Right cardiac atrium (tissue), 5 donors: ENCODE data around the gene TMTC1. TPM values are rescaled to one million over a fixed set of nuclear protein-coding genes. Genes with fewer than 3 reads are reported as not detected.
A peak's percentile ranks its signal among the peaks of the same experiment; 100 is the strongest.

Experiments
- ATAC-seq, 2 donors: fragments of 200-7000 bp; cut with Tn5 transposase; one replicate each; pipeline versions ENCODE4 v1.8.0 to v1.9.1; 2020; ENCODE audit warnings: moderate library complexity in 2 of 2, mild to moderate bottlenecking in 1 of 2
- DNase-seq, 3 donors: peaks; one replicate each; pipeline ENCODE4 v3.0.0-alpha.2; 2020
- H3K27ac ChIP-seq: one replicate; pipeline ENCODE4 v1.5.1; 2013; ENCODE audit warnings: mild to moderate bottlenecking, low read length, control low read depth, moderate library complexity
- H3K27me3 ChIP-seq: one replicate; pipeline ENCODE4 v1.6.1; 2013; ENCODE audit not compliant: control insufficient read depth, insufficient read depth
- H3K4me1 ChIP-seq: one replicate; pipeline ENCODE4 v1.6.1; 2013; ENCODE audit warnings: low read length; ENCODE audit not compliant: control insufficient read depth, insufficient read depth
- H3K4me3 ChIP-seq: one replicate; pipeline ENCODE4 v1.5.1; 2013; ENCODE audit warnings: low read length, control low read depth
- H3K9me3 ChIP-seq: one replicate; pipeline ENCODE4 v1.6.1; 2013; ENCODE audit warnings: low read length; ENCODE audit not compliant: control insufficient read depth
- WGBS: extraction: QIAGEN DNeasy Blood & Tissue Kit; methylation state at CpG from one replicate; pipeline ENCODE4 v1.1.7; 2013; 5-methylcytosine and 5-hydroxymethylcytosine counted together
- intact Hi-C, 4 donors: fragments of 100-400 bp; cut with DNase I; formaldehyde crosslinking; loops; one replicate each; pipeline versions ENCODE4 v1.11.0 to v1.14.0; 2022 to 2023
- polyA plus RNA-seq: library from polyadenylated mRNA; stranded (reverse); fragments of 200-250 nt; gene quantifications from one replicate; pipeline ENCODE4 v1.2.3, GENCODE V29; 2013
- total RNA-seq, 4 donors: library from RNA; stranded (reverse); fragmentation: NEBNext Ultra II Directional; extraction: Animal tissue kit (Norgen Biotek cat#: 25700); gene quantifications; one replicate each; pipeline ENCODE4 v1.2.1, GENCODE V29; 2021
- donor health status: healthy with polysubstance abuse.
- donor health status: DM: no; HTN: yes; CAD: no.
- donor health status: DM: no; HTN: no; CAD: no.
- donor health status: DM: no; HTN: yes; CAD: no; lungs with severe emphysema.
- donor health status: DM: yes; HTN: yes; CAD: no.

The TMTC1 gene
- total and polyA plus RNA-seq, 5 donors, result 17.9 to 57.8 (median 52.5) TPM

DNA sequence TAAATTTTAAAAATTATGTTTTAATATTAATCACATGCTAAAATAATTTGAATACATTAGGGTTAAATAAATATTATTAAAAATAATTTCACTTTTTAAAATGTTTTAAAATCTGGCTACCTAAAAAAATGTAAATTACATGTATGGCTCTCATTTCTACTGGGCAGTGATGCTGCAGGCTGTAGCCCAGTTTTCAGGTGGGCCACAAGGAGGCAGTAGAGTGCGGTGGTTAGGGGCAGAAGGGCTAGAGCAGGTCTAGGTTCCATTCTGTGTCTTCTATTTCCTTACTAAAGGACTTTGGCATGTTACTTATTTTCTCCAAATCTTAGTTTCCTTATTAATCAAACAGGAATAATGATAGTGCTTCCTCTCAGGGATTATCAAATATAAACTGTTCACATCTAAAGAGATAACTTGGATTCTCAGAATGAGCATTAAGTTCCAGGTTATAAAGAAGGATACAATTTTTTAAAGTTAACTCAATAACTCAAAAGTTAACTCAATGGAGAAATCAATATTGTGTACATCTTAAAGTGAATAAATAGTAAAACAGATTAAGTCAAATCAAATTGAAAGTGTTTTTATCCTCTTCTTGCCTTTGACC, 231.3 kb downstream of the TMTC1 start:
- intact Hi-C loops, result loop anchor here in 2 of 4 donors (10.0 kb wide), 1 partner anchor 232 kb away; the partner anchor contains the start of gene TMTC1 (in 2 of the 2)
- H3K27me3 ChIP-seq, result no peaks in the 10 kb centered on the region

DNA sequence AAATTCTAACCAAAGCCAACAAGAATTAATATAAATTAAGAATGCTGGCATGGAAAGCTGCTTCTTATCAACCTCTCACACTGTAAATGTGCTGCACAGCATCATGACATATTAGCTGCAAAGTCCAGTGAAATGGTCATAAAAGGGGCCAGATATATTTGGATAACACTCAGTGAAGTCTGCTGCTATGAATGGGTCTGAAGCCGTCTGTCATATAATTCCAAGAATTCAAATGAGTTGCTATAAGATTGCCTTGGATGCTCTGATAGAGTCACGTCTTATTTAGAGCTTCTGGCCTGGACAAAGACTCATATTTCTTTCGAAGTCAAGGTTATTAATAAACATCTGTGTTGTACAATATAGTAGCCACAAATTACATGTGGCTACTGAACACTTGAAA, 231.9 kb downstream of the TMTC1 start:
- no peaks in the 10 kb centered on the region for H3K9me3 ChIP-seq
- H3K27ac ChIP-seq, result no peak overlapping the region
- WGBS, result 57% methylated on average over 3 of the region's 3 CpGs

More for the DNA sequence above, 231.3 kb downstream of the TMTC1 start:
- WGBS, result 14% methylated on average over 1 of the region's 1 CpG
- no peak overlapping the region for H3K4me3 ChIP-seq
- DNase-seq (peak; percentile 74 to 84 (median 82)), ATAC-seq (peak; percentile 91 to 92)
- no peaks in the 10 kb centered on the region for H3K9me3 ChIP-seq
- no peaks in the 10 kb centered on the region for H3K4me1 ChIP-seq
- H3K27ac ChIP-seq, result no peak overlapping the region

GRCh38 chr12:29547864-29548263, 235.9 kb downstream of the TMTC1 start:
- WGBS, result 99% methylated on average over 2 of the region's 2 CpGs
- no peak overlapping the region for H3K27ac ChIP-seq
- ATAC-seq (no peak), DNase-seq (no peak)
- no peak overlapping the region for H3K4me3 ChIP-seq
- H3K4me1 ChIP-seq, result no peaks in the 10 kb centered on the region
- H3K27me3 ChIP-seq, result no peaks in the 10 kb centered on the region
- intact Hi-C loops, result loop anchor here in 1 of 4 donors (10.0 kb wide), 1 partner anchor 337 kb away; no protein-coding TSS in a partner anchor
- no peaks in the 10 kb centered on the region for H3K9me3 ChIP-seq

More for the DNA sequence above, 231.9 kb downstream of the TMTC1 start:
- ATAC-seq (no peak), DNase-seq (no peak)
- no peak overlapping the region for H3K4me3 ChIP-seq
- intact Hi-C loops, result loop anchor here in 2 of 4 donors (10.0 kb wide), 1 partner anchor 233 kb away; the partner anchor contains the start of gene TMTC1 (in 2 of the 2)
- no peaks in the 10 kb centered on the region for H3K27me3 ChIP-seq
- no peaks in the 10 kb centered on the region for H3K4me1 ChIP-seq

GRCh38 chr12:29547151-29547632, 236.6 kb downstream of the TMTC1 start:
- no peaks in the 10 kb centered on the region for H3K27me3 ChIP-seq
- no peak overlapping the region for H3K27ac ChIP-seq
- ATAC-seq (peak in 1 of 2 donors; percentile 18), DNase-seq (no peak)
- H3K4me1 ChIP-seq, result no peaks in the 10 kb centered on the region
- no peaks in the 10 kb centered on the region for H3K9me3 ChIP-seq
- intact Hi-C loops, result loop anchor here in 1 of 4 donors (10.0 kb wide), 1 partner anchor 338 kb away; no protein-coding TSS in a partner anchor
- H3K4me3 ChIP-seq, result no peak overlapping the region
- WGBS, result 65% methylated on average over 4 of the region's 4 CpGs

- H3K4me3 ChIP-seq, result no peak overlapping the region
- no peaks in the 10 kb centered on the region for H3K9me3 ChIP-seq
- no peak overlapping the region for H3K27ac ChIP-seq
- no peaks in the 10 kb centered on the region for H3K4me1 ChIP-seq
- H3K27me3 ChIP-seq, result no peaks in the 10 kb centered on the region
- peak; percentile 40 to 82 for ATAC-seq
- intact Hi-C loops, result loop anchor here in 1 of 4 donors (10.0 kb wide), 1 partner anchor 339 kb away; no protein-coding TSS in a partner anchor
- DNase-seq, result peak in 1 of 3 donors; percentile 46
- WGBS, result 68% methylated on average over 2 of the region's 2 CpGs
Observed at GRCh38 chr12:29546000-29546399, 237.7 kb downstream of the TMTC1 start.

DNA sequence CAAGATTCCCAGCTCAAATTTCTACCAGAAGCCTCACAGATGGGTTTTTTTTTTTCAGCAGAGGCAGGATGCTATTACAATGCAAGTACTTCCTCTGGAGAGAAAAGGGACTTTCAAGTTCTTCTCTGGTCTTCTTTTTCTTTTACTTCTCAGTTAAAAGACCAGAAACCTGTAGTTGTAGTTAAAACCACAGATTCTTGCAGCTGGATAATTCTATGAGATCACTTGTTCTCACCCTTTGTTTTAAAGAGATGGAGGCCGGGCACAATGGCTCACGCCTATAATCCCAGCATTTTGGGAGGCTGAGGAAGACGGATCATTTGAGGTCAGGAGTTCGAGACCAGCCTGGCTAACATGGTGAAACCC, 238.7 kb downstream of the TMTC1 start:
- H3K27ac ChIP-seq, result no peak overlapping the region
- no peak overlapping the region for H3K4me3 ChIP-seq
- ATAC-seq (no peak), DNase-seq (no peak)
- no peaks in the 10 kb centered on the region for H3K27me3 ChIP-seq
- H3K4me1 ChIP-seq, result no peaks in the 10 kb centered on the region
- intact Hi-C loops, result loop anchor here in 1 of 4 donors (10.0 kb wide), 1 partner anchor 340 kb away; no protein-coding TSS in a partner anchor
- H3K9me3 ChIP-seq, result no peaks in the 10 kb centered on the region
- 89% methylated on average over 4 of the region's 4 CpGs for WGBS

GRCh38 chr12:29544428-29545101, 239.2 kb downstream of the TMTC1 start:
- no peak overlapping the region for H3K27ac ChIP-seq
- ATAC-seq, result no peak
- no peaks in the 10 kb centered on the region for H3K9me3 ChIP-seq
- 83% methylated on average over 6 of the region's 6 CpGs for WGBS
- no peaks in the 10 kb centered on the region for H3K4me1 ChIP-seq
- H3K4me3 ChIP-seq, result no peak overlapping the region
- intact Hi-C loops, result loop anchor here in 1 of 4 donors (10.0 kb wide), 1 partner anchor 340 kb away; no protein-coding TSS in a partner anchor
- no peaks in the 10 kb centered on the region for H3K27me3 ChIP-seq
- DNase-seq, result no peak

- Histone ChIP-seq H3K27ac (no peak overlapping the region), H3K9me3 (no peaks in the 10 kb centered on the region), H3K4me3 (peak overlapping the region; percentile 45), H3K27me3 (no peaks in the 10 kb centered on the region), H3K4me1 (no peaks in the 10 kb centered on the region)
- no peak for ATAC-seq
- 54% methylated on average over 4 of the region's 4 CpGs for WGBS
- DNase-seq, result no peak
- intact Hi-C loops, result loop anchor here in 1 of 4 donors (10.0 kb wide), 1 partner anchor 342 kb away; no protein-coding TSS in a partner anchor
Observed at GRCh38 chr12:29543036-29543435, 240.7 kb downstream of the TMTC1 start.

- WGBS, result 79% methylated on average over 2 of the region's 2 CpGs
- ATAC-seq (no peak), DNase-seq (no peak)
- Histone ChIP-seq H3K27me3 (no peaks in the 10 kb centered on the region), H3K9me3 (no peaks in the 10 kb centered on the region), H3K4me1 (no peaks in the 10 kb centered on the region), H3K4me3 (no peak overlapping the region), H3K27ac (no peak overlapping the region)
- intact Hi-C loops, result no loop called here
Observed at GRCh38 chr12:29537298-29537697, 246.4 kb downstream of the TMTC1 start.

- no peaks in the 10 kb centered on the region for H3K27me3 ChIP-seq
- 97% methylated on average over 2 of the region's 2 CpGs for WGBS
- ATAC-seq (no peak), DNase-seq (no peak)
- no peak overlapping the region for H3K27ac ChIP-seq
- H3K4me3 ChIP-seq, result no peak overlapping the region
- H3K4me1 ChIP-seq, result no peaks in the 10 kb centered on the region
- intact Hi-C loops, result no loop called here
- no peaks in the 10 kb centered on the region for H3K9me3 ChIP-seq
Observed at GRCh38 chr12:29534935-29535334, 248.8 kb downstream of the TMTC1 start.
